OCI-LY7 (cell line): ENCODE measurements around the gene CREB3L1. TPM values are rescaled to one million over a fixed set of nuclear protein-coding genes. Genes with fewer than 3 reads are reported as not detected.

Experiments
- BruUV-seq: library from RNA; stranded (reverse); fragments of 400-500 nt; replicated peaks from 2 replicates; lab custom pipeline; 2021; lab: Mats Ljungman, UMichigan
- CTCF ChIA-PET: fragments of 300-600 bp; sonication (Branson Sonifier 250); formaldehyde crosslinking; loops from one replicate; lab custom pipeline; 2022; ENCODE audit warnings: antibody characterized with exemption; ENCODE audit not compliant: unreplicated experiment; lab: Charles Lee
- POLR2A ChIA-PET: fragments of 300-600 bp; sonication (Branson Sonifier 250); formaldehyde crosslinking; loops from one replicate; lab custom pipeline; 2022; ENCODE audit warnings: antibody characterized with exemption; lab: Charles Lee
- DNase-seq: peaks from one replicate; pipeline ENCODE4 v3.0.0-alpha.2; 2015; ENCODE audit warnings: low spot score
- H2AFZ ChIP-seq: fragments of 200-600 bp; sonication (generic), shearing (Covaris generic); 2 replicates; pipeline ENCODE4 v1.6.1; 2014; ENCODE audit warnings: mild to moderate bottlenecking, antibody characterized with exemption, low read length, moderate library complexity
- H3K27ac ChIP-seq: fragments of 200-600 bp; sonication (generic); 2 replicates; pipeline ENCODE4 v1.5.1; 2014; ENCODE audit warnings: mixed run types, low read depth, mild to moderate bottlenecking, moderate library complexity, low read length, inconsistent platforms; ENCODE audit not compliant: poor library complexity, severe bottlenecking
- H3K36me3 ChIP-seq: fragments of 200-600 bp; sonication (generic); 2 replicates; pipeline ENCODE4 v1.6.1; 2014; ENCODE audit warnings: mild to moderate bottlenecking, antibody characterized with exemption, low read length, moderate library complexity, mixed read lengths; ENCODE audit not compliant: insufficient read depth
- H3K4me1 ChIP-seq: fragments of 200-600 bp; sonication (generic); 2 replicates; pipeline ENCODE4 v1.5.1; 2014; ENCODE audit warnings: mild to moderate bottlenecking, low read length; ENCODE audit not compliant: insufficient read depth, poor library complexity, severe bottlenecking
- H3K4me2 ChIP-seq: fragments of 200-600 bp; sonication (generic); 2 replicates; pipeline ENCODE4 v1.6.1; 2014; ENCODE audit warnings: mild to moderate bottlenecking, low read length
- H3K4me3 ChIP-seq: fragments of 200-600 bp; sonication (generic); 2 replicates; pipeline ENCODE4 v1.5.1; 2014; ENCODE audit warnings: mild to moderate bottlenecking, low read depth, low read length; ENCODE audit not compliant: poor library complexity, severe bottlenecking
- H3K79me2 ChIP-seq: fragments of 200-600 bp; sonication (generic); 2 replicates; pipeline ENCODE4 v1.6.1; 2016; ENCODE audit warnings: low read depth, mild to moderate bottlenecking, low read length, moderate library complexity, mixed read lengths; ENCODE audit not compliant: insufficient read depth
- H3K9me2 ChIP-seq: fragments of 200-600 bp; sonication (generic); 2 replicates; pipeline ENCODE4 v1.6.1; 2016; ENCODE audit warnings: mild to moderate bottlenecking, low read length, mixed read lengths; ENCODE audit not compliant: insufficient read depth
- H3K9me3 ChIP-seq: fragments of 200-600 bp; sonication (generic); 2 replicates; pipeline ENCODE4 v1.6.1; 2014; ENCODE audit warnings: mild to moderate bottlenecking, mixed run types, low read length, mixed read lengths
- H4K20me1 ChIP-seq: fragments of 200-600 bp; sonication (generic); 2 replicates; pipeline ENCODE4 v1.6.1; 2014; ENCODE audit warnings: mild to moderate bottlenecking, antibody characterized with exemption, low read length, moderate library complexity, mixed read lengths; ENCODE audit not compliant: insufficient read depth
- CTCF ChIP-seq: fragments of 200-600 bp; sonication (generic); conservative IDR thresholded peaks from 2 replicates; pipeline ENCODE4 v1.5.1; 2014; ENCODE audit warnings: mild to moderate bottlenecking, antibody characterized with exemption, low read length, moderate library complexity, mixed read lengths
- EZH2phosphoT487 ChIP-seq: fragments of 200-600 bp; sonication (generic); IDR thresholded peaks from 2 replicates; pipeline ENCODE4 v1.6.1; 2018; ENCODE audit warnings: low read depth, borderline replicate concordance, mild to moderate bottlenecking, mixed run types, antibody characterized with exemption, low read length, moderate library complexity, mixed read lengths
- intact Hi-C: fragments of 100-400 bp; cut with micrococcal nuclease; formaldehyde crosslinking; loops from one replicate; pipeline ENCODE4 v1.10.0; 2022; ENCODE audit not compliant: unreplicated experiment
- total RNA-seq, 2 experiments: library from RNA; depleted of rRNA in 1 of 2; stranded (reverse); fragments of >200 nt in 1 of 2; shearing (Covaris generic) in 1 of 2; gene quantifications; 2 replicates each; pipeline ENCODE4 v1.2.3, GENCODE V29; 2014 to 2022

The CREB3L1 gene
- total RNA-seq, 2 experiments from 2014 or later = 0.17 TPM; not detected in 1

GRCh38 chr11:46247090-46247489, 30.4 kb upstream of the CREB3L1 start:
- ChIA-PET CTCF (no interaction called here), POLR2A (interaction anchor here (0.6 kb wide), 1 partner anchor 74 kb away, joined by 5 read pairs; no protein-coding TSS in a partner anchor)
- H2AFZ ChIP-seq = no peak overlapping the region
- TF ChIP-seq CTCF = no peak
- TF ChIP-seq EZH2phosphoT487 = no peak
- no peaks in the 10 kb centered on the region for H3K9me3 ChIP-seq
- H4K20me1 ChIP-seq = no peaks in the 10 kb centered on the region
- intact Hi-C loops = no loop called here
- H3K4me3 ChIP-seq = no peak overlapping the region
- no peak overlapping the region for H3K27ac ChIP-seq
- H3K4me1 ChIP-seq = peaks cover 15% of the 10 kb centered on the region
- no peak for DNase-seq
- BruUV-seq = no TSS peak
- no peak overlapping the region for H3K4me2 ChIP-seq
- no peaks in the 10 kb centered on the region for H3K36me3 ChIP-seq
- H3K9me2 ChIP-seq = no peaks in the 10 kb centered on the region
- no peaks in the 10 kb centered on the region for H3K79me2 ChIP-seq

- Histone ChIP-seq H2AFZ (no peak overlapping the region), H3K4me3 (no peak overlapping the region), H3K4me1 (peaks cover 10% of the 10 kb centered on the region), H3K79me2 (no peaks in the 10 kb centered on the region), H3K4me2 (no peak overlapping the region), H4K20me1 (no peaks in the 10 kb centered on the region), H3K9me3 (no peaks in the 10 kb centered on the region), H3K36me3 (no peaks in the 10 kb centered on the region), H3K27ac (no peak overlapping the region), H3K9me2 (no peaks in the 10 kb centered on the region)
- no TSS peak for BruUV-seq
- POLR2A ChIA-PET = no interaction called here
- intact Hi-C loops = no loop called here
- peak; percentile 38 for DNase-seq
- TF ChIP-seq EZH2phosphoT487 (no peak), CTCF (peak; percentile 75)
- CTCF ChIA-PET = no interaction called here
Measured at GRCh38 chr11:46247659-46248058, 29.8 kb upstream of the CREB3L1 start.

- CTCF ChIA-PET = no interaction called here
- no peak overlapping the region for H2AFZ ChIP-seq
Measured at GRCh38 chr11:46248289-46249102, 29.0 kb upstream of the CREB3L1 start.

More at GRCh38 chr11:46248289-46249102, 29.0 kb upstream of the CREB3L1 start:
- POLR2A ChIA-PET = interaction anchor here (0.6 kb wide), 1 partner anchor 113 kb away, joined by 3 read pairs; no protein-coding TSS in a partner anchor
- Histone ChIP-seq H3K9me2 (no peaks in the 10 kb centered on the region), H3K27ac (no peak overlapping the region), H3K4me3 (no peak overlapping the region), H3K79me2 (no peaks in the 10 kb centered on the region), H3K4me2 (no peak overlapping the region), H3K36me3 (no peaks in the 10 kb centered on the region), H4K20me1 (no peaks in the 10 kb centered on the region), H3K4me1 (peaks cover 4% of the 10 kb centered on the region), H3K9me3 (no peaks in the 10 kb centered on the region)
- BruUV-seq = no TSS peak
- intact Hi-C loops = no loop called here
- TF ChIP-seq EZH2phosphoT487 (no peak), CTCF (no peak)
- no peak for DNase-seq
